ENCODE results near the gene GRIA4. TPM values are rescaled to one million over a fixed set of nuclear protein-coding genes. Genes with fewer than 3 reads are reported as not detected.

GRIA4 gene
- total and polyA plus RNA-seq, 2 donors (not counting 1 experiment from before 2014, with no cell fraction given) = not detected

GRCh38 chr11:105689631-105690030 is 79.8 kb downstream of the GRIA4 start:
- Histone ChIP-seq H3K9me3 (ENCODE audit: control extremely low read depth in 1 of 3, control insufficient read depth in 2 of 3, insufficient read depth in 1 of 3, low read length in 2 of 3) (no peaks in the 10 kb centered on the region), H3K4me3 (ENCODE audit: control extremely low read depth in 1 of 5, extremely low read depth in 1 of 5, insufficient read depth in 1 of 5, low read depth in 2 of 5, low read length in 4 of 5) (no peak overlapping the region), H3K79me2 (ENCODE audit: control insufficient read depth, insufficient read depth, low read length) (no peaks in the 10 kb centered on the region), H4K20me1 (ENCODE audit: control insufficient read depth, insufficient read depth, low read length, poor library complexity, severe bottlenecking) (no peaks in the 10 kb centered on the region), H2AFZ (ENCODE audit: insufficient read depth, low read depth, low read length, poor library complexity, severe bottlenecking) (no peak overlapping the region), H3K27ac (ENCODE audit: low read length in 2 of 2) (no peak overlapping the region), H3K4me2 (replicated peaks; ENCODE audit: low read depth, low read length, poor library complexity, severe bottlenecking) (no peak overlapping the region), H3K27me3 (replicated peaks in 1 of 4; ENCODE audit: control extremely low read depth in 1 of 4, control insufficient read depth in 3 of 4, insufficient read depth in 4 of 4, low read length in 3 of 4) (no peaks in the 10 kb centered on the region), H3K9ac (ENCODE audit: low read length) (no peak overlapping the region), H3K4me1 (ENCODE audit: control insufficient read depth in 2 of 2, insufficient read depth in 2 of 2, low read length in 2 of 2) (no peaks in the 10 kb centered on the region), H3K36me3 (replicated peaks in 1 of 2; ENCODE audit: control extremely low read depth in 1 of 2, control insufficient read depth in 1 of 2, extremely low read depth in 1 of 2, insufficient read depth in 2 of 2, low read length in 1 of 2) (no peaks in the 10 kb centered on the region)
- Mint-ChIP-seq H3K27me3 (no peaks in the 10 kb centered on the region), H3K4me1 (no peaks in the 10 kb centered on the region), H3K27ac (no peak overlapping the region), H3K4me3 (no peak overlapping the region), H3K9me3 (ENCODE audit: insufficient read depth) (no peaks in the 10 kb centered on the region)
- no peak for DNase-seq
- POLR2A ChIA-PET = no interaction called here
- intact Hi-C loops (cut with micrococcal nuclease) = no loop called here
- 50% methylated on average over 1 of the region's 2 CpGs for WGBS (ENCODE audit: insufficient coverage)
- no peak for ATAC-seq (ENCODE audit: low read depth)
- no peak for TF ChIP-seq EZH2 (IDR thresholded peaks at IDR 0.05; ENCODE audit: borderline replicate concordance, insufficient read depth, low read depth, low read length, poor library complexity, severe bottlenecking)
- TF ChIP-seq CTCF (IDR thresholded peaks at IDR 0.05) = no peak
- CTCF ChIA-PET = no interaction called here

DNA sequence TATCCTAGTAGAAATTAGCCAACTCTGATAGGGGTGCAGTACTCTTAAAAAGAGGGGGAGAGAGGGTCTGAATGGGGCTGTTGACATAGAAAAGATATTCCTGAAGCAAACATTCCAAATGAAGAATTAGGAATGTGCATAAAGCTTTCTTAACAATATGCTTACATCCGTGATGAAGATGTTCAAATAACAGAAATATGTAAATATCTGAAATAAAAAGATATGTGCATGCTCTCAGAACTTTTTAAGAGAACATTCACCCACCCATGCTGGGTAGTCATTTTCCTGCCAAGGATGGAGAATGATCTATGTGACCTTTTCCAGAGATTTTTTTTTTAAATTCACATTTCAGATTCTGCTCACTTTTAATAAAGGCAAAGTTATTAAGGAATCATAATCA is 80.6 kb downstream of the GRIA4 start:
- H3K27ac Mint-ChIP-seq = no peak overlapping the region
- ChIA-PET POLR2A (no interaction called here), CTCF (no interaction called here)
- H4K20me1 ChIP-seq (ENCODE audit: control insufficient read depth, insufficient read depth, low read length, poor library complexity, severe bottlenecking) = no peaks in the 10 kb centered on the region
- no peaks in the 10 kb centered on the region for H3K9me3 Mint-ChIP-seq (ENCODE audit: insufficient read depth)
- H2AFZ ChIP-seq (ENCODE audit: insufficient read depth, low read depth, low read length, poor library complexity, severe bottlenecking) = no peak overlapping the region
- H3K36me3 ChIP-seq (replicated peaks in 1 of 2; ENCODE audit: control extremely low read depth in 1 of 2, control insufficient read depth in 1 of 2, extremely low read depth in 1 of 2, insufficient read depth in 2 of 2, low read length in 1 of 2) = no peaks in the 10 kb centered on the region
- no peaks in the 10 kb centered on the region for H3K9me3 ChIP-seq (ENCODE audit: control extremely low read depth in 1 of 3, control insufficient read depth in 2 of 3, insufficient read depth in 1 of 3, low read length in 2 of 3)
- no peaks in the 10 kb centered on the region for H3K4me1 ChIP-seq (ENCODE audit: control insufficient read depth in 2 of 2, insufficient read depth in 2 of 2, low read length in 2 of 2)
- H3K4me3 ChIP-seq (ENCODE audit: control extremely low read depth in 1 of 5, extremely low read depth in 1 of 5, insufficient read depth in 1 of 5, low read depth in 2 of 5, low read length in 4 of 5) = no peak overlapping the region
- H3K9ac ChIP-seq (ENCODE audit: low read length) = no peak overlapping the region
- ATAC-seq (ENCODE audit: low read depth) (no peak), DNase-seq (no peak)
- WGBS (ENCODE audit: insufficient coverage) = no CpG with 5 or more reads among the region's 1 CpG
- no peaks in the 10 kb centered on the region for H3K27me3 Mint-ChIP-seq
- H3K4me3 Mint-ChIP-seq = no peak overlapping the region
- no peak overlapping the region for H3K27ac ChIP-seq (ENCODE audit: low read length in 2 of 2)
- H3K79me2 ChIP-seq (ENCODE audit: control insufficient read depth, insufficient read depth, low read length) = no peaks in the 10 kb centered on the region
- intact Hi-C loops (cut with micrococcal nuclease) = no loop called here
- no peaks in the 10 kb centered on the region for H3K4me1 Mint-ChIP-seq
- no peak overlapping the region for H3K4me2 ChIP-seq (replicated peaks; ENCODE audit: low read depth, low read length, poor library complexity, severe bottlenecking)
- TF ChIP-seq CTCF (IDR thresholded peaks at IDR 0.05) (no peak), EZH2 (IDR thresholded peaks at IDR 0.05; ENCODE audit: borderline replicate concordance, insufficient read depth, low read depth, low read length, poor library complexity, severe bottlenecking) (no peak)
- H3K27me3 ChIP-seq (replicated peaks in 1 of 4; ENCODE audit: control extremely low read depth in 1 of 4, control insufficient read depth in 3 of 4, insufficient read depth in 4 of 4, low read length in 3 of 4) = no peaks in the 10 kb centered on the region

Measured in B cell (primary cell).